Measurements from ENCODE around the gene LARGE2. TPM values are rescaled to one million over a fixed set of nuclear protein-coding genes. Genes with fewer than 3 reads are reported as not detected.

Gene LARGE2
- total RNA-seq, 1 experiment from 2014 or later: 108 TPM

DNA sequence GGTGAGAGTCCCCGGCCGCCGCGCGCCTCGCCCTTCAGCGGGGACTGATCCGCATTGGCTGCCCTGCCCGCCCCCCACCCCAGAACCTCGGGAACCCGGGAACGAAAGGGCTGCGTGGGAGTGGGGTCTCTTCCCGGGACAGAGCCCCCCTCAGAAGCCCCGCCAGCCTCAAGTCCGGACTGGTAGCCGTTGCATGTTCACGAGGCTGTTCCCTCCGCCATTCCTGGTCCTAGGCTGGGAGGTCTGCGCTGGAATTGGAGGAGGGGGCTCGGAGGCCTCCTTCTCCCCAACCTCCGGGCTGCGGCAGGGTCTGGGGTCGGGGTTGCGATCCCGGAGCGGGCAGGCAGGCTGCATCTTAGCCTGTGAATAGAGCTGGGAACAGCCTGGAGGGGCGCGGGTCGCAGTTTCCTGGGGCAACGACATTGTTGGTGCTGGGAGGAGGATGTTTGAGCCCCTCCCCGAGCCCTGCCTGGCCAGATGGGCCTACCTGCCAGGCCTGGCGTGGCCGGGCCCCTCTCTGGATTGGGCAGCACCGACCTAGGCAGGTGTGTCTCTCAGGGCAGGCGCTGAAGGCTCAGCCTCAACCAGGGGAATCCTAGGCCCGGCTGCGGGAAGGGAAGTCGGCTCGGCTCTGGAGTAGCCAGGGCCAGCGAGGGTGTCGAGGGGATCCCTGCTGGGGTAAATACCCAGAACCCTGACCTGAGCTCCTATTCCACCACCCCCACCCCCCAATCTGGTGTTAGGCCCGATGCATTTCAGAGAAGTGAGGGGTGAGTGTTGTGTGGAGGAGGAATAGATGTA, 36.3 kb upstream of the LARGE2 start:
- Histone ChIP-seq H3K4me1 (ENCODE audit: insufficient read depth, low read length) (0 out of 2 replicates have a peak, but pooled peaks cover 2% of the 10 kb centered on the region), H3K14ac (ENCODE audit: insufficient read depth, low read length) (no peak overlapping the region; the same call in 1 of the 2 replicates), H3K79me1 (ENCODE audit: insufficient read depth, low read depth, low read length, poor library complexity, severe bottlenecking) (no peaks in the 10 kb centered on the region), H3K23ac (ENCODE audit: insufficient read length, low read depth, low read length) (no peak overlapping the region), H3K4ac (ENCODE audit: low read depth, low read length) (no peak overlapping the region), H2AFZ (ENCODE audit: low read length) (no peak overlapping the region), H2BK5ac (ENCODE audit: insufficient read length, low read length) (no peak overlapping the region), H2BK12ac (ENCODE audit: insufficient read length, low read depth, low read length) (no peak overlapping the region), H3K9me3 (ENCODE audit: control insufficient read depth, low read depth, low read length) (no peaks in the 10 kb centered on the region), H3T11ph (ENCODE audit: low read length) (no peak overlapping the region), H3K18ac (ENCODE audit: insufficient read length, low read depth, low read length) (no peak overlapping the region), H3K27me3 (ENCODE audit: insufficient read depth, low read length) (no peaks in the 10 kb centered on the region), H2BK20ac (ENCODE audit: low read depth, low read length, poor library complexity, severe bottlenecking) (no peak overlapping the region), H3K23me2 (ENCODE audit: insufficient read length, low read depth, low read length, poor library complexity, severe bottlenecking) (no peaks in the 10 kb centered on the region), H3K56ac (ENCODE audit: insufficient read length, low read depth, low read length) (no peak overlapping the region), H3K9ac (ENCODE audit: extremely low read depth, insufficient read length, low read length) (no peak overlapping the region), H4K20me1 (ENCODE audit: control insufficient read depth, insufficient read depth, insufficient read length) (no peaks in the 10 kb centered on the region), H2BK120ac (ENCODE audit: low read depth, low read length, poor library complexity, severe bottlenecking) (no peak overlapping the region), H2AK5ac (ENCODE audit: insufficient read length, low read length) (no peak overlapping the region), H4K5ac (ENCODE audit: insufficient read length, low read depth, low read length) (no peak overlapping the region), H3K27ac (ENCODE audit: insufficient read length, low read depth, low read length) (no peak overlapping the region), H2BK15ac (ENCODE audit: low read depth, low read length) (no peak overlapping the region), H4K91ac (ENCODE audit: insufficient read length, low read depth, low read length) (no peak overlapping the region), H3K79me2 (ENCODE audit: insufficient read depth, low read length) (no peaks in the 10 kb centered on the region), H3K4me2 (ENCODE audit: insufficient read depth, insufficient read length, low read length) (peak overlapping the region; percentile 10), H4K8ac (replicated peaks; ENCODE audit: insufficient read length, low read depth, low read length) (no peak overlapping the region)
- Mint-ChIP-seq H3K4me1 (peaks cover 8 to 15% of the 10 kb centered on the region in 2 experiments), H3K27me3 (ENCODE audit: low read depth) (peaks cover 10% of the 10 kb centered on the region), H3K27ac (no peak overlapping the region), H3K4me3 (peak overlapping the region; percentile 73 to 81), H3K36me3 (ENCODE audit: insufficient read depth in 1 of 3, low read depth in 3 of 3) (peaks cover 0 to under 1% (median 0%) of the 10 kb centered on the region in 3 experiments; a peak in 1 of 7 replicates), H3K9me3 (no peaks in the 10 kb centered on the region; a peak in 1 of 5 replicates)
- peak; percentile 82 for DNase-seq
- no CpG with 5 or more reads among the region's 43 CpGs for WGBS (ENCODE audit: extremely low coverage, insufficient read length, low lambda C conversion rate)
- TF ChIP-seq, protein P1, sequence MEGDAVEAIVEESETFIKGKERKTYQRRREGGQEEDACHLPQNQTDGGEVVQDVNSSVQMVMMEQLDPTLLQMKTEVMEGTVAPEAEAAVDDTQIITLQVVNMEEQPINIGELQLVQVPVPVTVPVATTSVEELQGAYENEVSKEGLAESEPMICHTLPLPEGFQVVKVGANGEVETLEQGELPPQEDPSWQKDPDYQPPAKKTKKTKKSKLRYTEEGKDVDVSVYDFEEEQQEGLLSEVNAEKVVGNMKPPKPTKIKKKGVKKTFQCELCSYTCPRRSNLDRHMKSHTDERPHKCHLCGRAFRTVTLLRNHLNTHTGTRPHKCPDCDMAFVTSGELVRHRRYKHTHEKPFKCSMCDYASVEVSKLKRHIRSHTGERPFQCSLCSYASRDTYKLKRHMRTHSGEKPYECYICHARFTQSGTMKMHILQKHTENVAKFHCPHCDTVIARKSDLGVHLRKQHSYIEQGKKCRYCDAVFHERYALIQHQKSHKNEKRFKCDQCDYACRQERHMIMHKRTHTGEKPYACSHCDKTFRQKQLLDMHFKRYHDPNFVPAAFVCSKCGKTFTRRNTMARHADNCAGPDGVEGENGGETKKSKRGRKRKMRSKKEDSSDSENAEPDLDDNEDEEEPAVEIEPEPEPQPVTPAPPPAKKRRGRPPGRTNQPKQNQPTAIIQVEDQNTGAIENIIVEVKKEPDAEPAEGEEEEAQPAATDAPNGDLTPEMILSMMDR (conservative IDR thresholded peaks at IDR 0.05): no peak
